Upper lobe of right lung (tissue), 1 donor: ENCODE measurements around the gene POLA2. TPM values are rescaled to one million over a fixed set of nuclear protein-coding genes. Genes with fewer than 3 reads are reported as not detected.

Source experiments
- ATAC-seq: fragments of 200-7000 bp; cut with Tn5 transposase; one replicate; pipeline ENCODE4 v1.9.1; 2020; ENCODE audit warnings: mild to moderate bottlenecking, moderate library complexity
- DNase-seq: peaks from one replicate; pipeline ENCODE4 v3.0.0-alpha.2; 2020
- H3K27ac ChIP-seq: fragments of 200-600 bp; one replicate; pipeline ENCODE4 v1.8.0; 2022
- H3K27me3 ChIP-seq: fragments of 200-600 bp; one replicate; pipeline ENCODE4 v1.8.0; 2022; ENCODE audit warnings: mild to moderate bottlenecking
- H3K36me3 ChIP-seq: fragments of 200-600 bp; one replicate; pipeline ENCODE4 v1.8.0; 2022
- H3K4me1 ChIP-seq: fragments of 200-600 bp; one replicate; pipeline ENCODE4 v1.8.0; 2022
- H3K4me3 ChIP-seq: fragments of 200-600 bp; one replicate; pipeline ENCODE4 v1.8.0; 2022; ENCODE audit warnings: mild to moderate bottlenecking
- H3K9me3 ChIP-seq: fragments of 200-600 bp; one replicate; pipeline ENCODE4 v1.8.0; 2022
- CTCF ChIP-seq: fragments of 200-600 bp; IDR thresholded peaks from one replicate; pipeline ENCODE4 v1.8.0; 2022; ENCODE audit warnings: antibody characterized with exemption
- intact Hi-C: fragments of 100-400 bp; cut with DNase I; formaldehyde crosslinking; loops from one replicate; pipeline ENCODE4 v1.11.0; 2022
- total RNA-seq: library from RNA; stranded (reverse); fragmentation: NEBNext Ultra II Directional; extraction: Animal tissue kit (Norgen Biotek cat#: 25700); gene quantifications from one replicate; pipeline ENCODE4 v1.2.1, GENCODE V29; 2021
- donor health status: DM: no; HTN: yes; CAD: no; lungs with severe emphysema.

Gene POLA2
- total RNA-seq, 1 donor from 2014 or later, result 9.5 TPM

DNA sequence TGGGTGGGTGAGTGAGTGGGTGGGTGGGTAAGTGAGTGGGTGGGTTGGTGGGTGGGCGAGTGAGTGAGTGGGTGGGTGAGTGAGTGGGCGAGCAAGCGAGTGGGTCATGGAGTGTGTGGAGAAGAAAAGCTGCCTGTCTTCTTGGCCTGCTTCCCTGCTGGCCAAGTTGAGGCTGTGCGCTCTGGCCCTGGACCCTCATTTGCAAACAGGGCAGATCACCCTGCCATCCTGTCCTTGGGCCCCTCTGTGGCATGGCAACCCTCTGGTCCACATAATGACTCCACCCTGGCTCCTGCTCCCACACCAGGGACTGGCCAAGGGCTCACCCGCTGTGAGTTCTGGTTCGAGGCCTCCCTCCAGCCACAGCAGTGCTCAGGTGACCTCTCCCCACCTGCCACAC lies 44.9 kb upstream of the POLA2 start:
- Histone ChIP-seq H3K27me3 (no peaks in the 10 kb centered on the region), H3K4me3 (no peak overlapping the region), H3K36me3 (peaks cover 2% of the 10 kb centered on the region), H3K27ac (no peak overlapping the region), H3K4me1 (no peaks in the 10 kb centered on the region), H3K9me3 (no peaks in the 10 kb centered on the region)
- peak; percentile 48 for DNase-seq
- intact Hi-C loops, result no loop called here
- ATAC-seq, result no peak
- no peak for TF ChIP-seq CTCF

DNA sequence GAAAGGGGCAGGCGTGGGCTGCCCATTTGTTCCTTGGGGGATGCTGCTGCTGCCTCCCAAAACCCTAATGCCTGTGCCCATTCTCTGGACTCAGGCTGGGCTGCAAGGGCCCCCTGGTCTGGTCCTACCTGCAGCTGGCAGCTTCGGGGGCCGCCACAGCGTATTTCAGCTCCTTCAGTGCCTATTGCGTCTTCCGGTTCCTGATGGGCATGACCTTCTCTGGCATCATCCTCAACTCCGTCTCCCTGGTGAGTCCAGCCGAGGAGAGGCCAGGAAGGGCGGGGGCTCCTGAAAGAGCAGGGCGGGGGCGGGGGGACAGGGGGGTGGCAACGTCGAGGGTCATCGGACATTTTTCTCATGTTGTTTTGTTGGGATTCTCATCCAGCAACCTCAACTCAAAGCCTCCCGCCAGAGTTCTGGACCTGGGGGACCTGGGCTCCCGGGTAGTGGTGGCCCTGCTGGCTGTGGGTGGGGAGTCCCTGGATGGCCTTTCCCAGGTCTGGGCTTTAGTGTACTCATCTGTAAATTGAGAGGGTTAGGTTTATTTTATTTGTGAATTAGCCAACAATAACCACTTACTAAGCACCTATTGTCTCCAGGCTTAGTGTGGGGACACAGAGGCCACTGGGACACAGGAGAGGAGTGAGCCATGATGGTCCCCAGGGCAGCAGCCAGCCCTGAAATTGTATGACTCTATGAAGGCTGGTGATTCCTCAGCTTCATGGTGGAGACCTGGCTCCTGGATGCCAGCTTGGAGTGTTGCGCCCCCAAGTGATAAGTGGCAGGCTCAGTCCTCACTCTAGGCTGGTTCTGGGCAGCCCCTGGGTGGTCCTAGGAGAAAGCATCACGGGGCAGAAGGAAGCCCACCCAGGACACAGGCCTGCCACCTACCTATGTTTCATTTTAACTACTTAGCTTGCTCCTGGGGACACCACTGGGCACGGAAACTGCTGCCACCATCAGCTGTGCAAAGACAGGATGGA lies 44.0 kb upstream of the POLA2 start:
- intact Hi-C loops, result no loop called here
- H3K9me3 ChIP-seq, result no peaks in the 10 kb centered on the region
- H3K36me3 ChIP-seq, result no peaks in the 10 kb centered on the region
- peaks cover 8% of the 10 kb centered on the region for H3K4me1 ChIP-seq
- no peak overlapping the region for H3K4me3 ChIP-seq
- no peak for ATAC-seq
- H3K27ac ChIP-seq, result no peak overlapping the region
- no peaks in the 10 kb centered on the region for H3K27me3 ChIP-seq
- TF ChIP-seq CTCF, result no peak
- DNase-seq, result peak; percentile 46

- H3K36me3 ChIP-seq, result no peaks in the 10 kb centered on the region
- ATAC-seq (no peak), DNase-seq (no peak)
- no peaks in the 10 kb centered on the region for H3K27me3 ChIP-seq
- H3K27ac ChIP-seq, result no peak overlapping the region
- no peaks in the 10 kb centered on the region for H3K9me3 ChIP-seq
- no peak overlapping the region for H3K4me3 ChIP-seq
- TF ChIP-seq CTCF, result no peak
- intact Hi-C loops, result no loop called here
- peaks cover 9% of the 10 kb centered on the region for H3K4me1 ChIP-seq
Measured at GRCh38 chr11:65218446-65218845, 43.3 kb upstream of the POLA2 start.

DNA sequence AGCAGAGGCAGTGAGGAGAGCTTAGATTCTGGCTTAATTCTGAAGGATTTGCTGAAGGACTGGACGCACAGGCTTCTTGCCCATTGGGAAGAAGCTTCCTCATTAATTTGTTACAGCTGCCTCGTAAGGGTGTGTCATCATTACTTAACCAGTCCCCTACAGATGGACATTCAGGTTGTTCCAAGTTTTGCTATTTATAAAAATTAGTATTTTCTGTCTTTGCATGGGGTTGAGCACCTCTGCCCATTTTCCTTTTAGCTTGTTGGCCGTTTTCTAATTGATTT lies 41.9 kb upstream of the POLA2 start:
- no peak for DNase-seq
- H3K4me3 ChIP-seq, result no peak overlapping the region
- no peak for TF ChIP-seq CTCF
- no peaks in the 10 kb centered on the region for H3K9me3 ChIP-seq
- H3K27me3 ChIP-seq, result no peaks in the 10 kb centered on the region
- ATAC-seq, result no peak
- intact Hi-C loops, result no loop called here
- no peak overlapping the region for H3K27ac ChIP-seq
- H3K4me1 ChIP-seq, result peaks cover 11% of the 10 kb centered on the region
- H3K36me3 ChIP-seq, result no peaks in the 10 kb centered on the region

DNA sequence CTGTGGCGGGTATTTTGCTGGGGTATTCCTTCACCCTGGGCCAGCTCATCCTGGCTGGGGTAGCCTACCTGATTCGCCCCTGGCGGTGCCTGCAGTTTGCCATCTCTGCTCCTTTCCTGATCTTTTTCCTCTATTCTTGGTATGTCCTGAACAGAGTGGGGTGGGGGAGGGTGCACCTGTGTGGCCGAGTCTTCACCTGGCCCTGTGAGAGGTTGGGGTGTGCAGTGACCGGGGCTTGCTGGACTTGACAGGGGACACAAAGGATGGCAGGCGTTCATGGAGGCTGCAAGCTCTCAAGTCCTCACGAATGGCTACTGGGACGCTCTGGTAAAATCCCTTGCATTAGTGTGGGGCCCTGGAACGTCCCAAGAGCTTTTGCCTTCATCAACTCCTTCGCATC lies 40.7 kb upstream of the POLA2 start:
- no peak for TF ChIP-seq CTCF
- no peak for ATAC-seq
- no peaks in the 10 kb centered on the region for H3K36me3 ChIP-seq
- intact Hi-C loops, result no loop called here
- no peaks in the 10 kb centered on the region for H3K9me3 ChIP-seq
- no peak for DNase-seq
- H3K4me1 ChIP-seq, result peaks cover 22% of the 10 kb centered on the region
- no peak overlapping the region for H3K4me3 ChIP-seq
- H3K27me3 ChIP-seq, result no peaks in the 10 kb centered on the region
- no peak overlapping the region for H3K27ac ChIP-seq
